Activated T-cell treated with anti-CD3 and anti-CD28 coated beads, Interleukin-2, amount 50 U/mL, for 72 hours (primary cell): ENCODE results near the gene HBB. TPM values are rescaled to one million over a fixed set of nuclear protein-coding genes. Genes with fewer than 3 reads are reported as not detected.

Experiments used
- ATAC-seq, 2 donors: fragments of 150-1000 bp; cut with Tn5 transposase; replicated peaks in 1 of 2; 2 replicates each; pipeline ENCODE4 v1.10.0; 2021; ENCODE audit warnings: moderate library complexity in 2 of 2, mild to moderate bottlenecking in 1 of 2
- DNase-seq, 2 donors: peaks; one replicate each; pipeline ENCODE4 v3.0.0; 2021 to 2022; ENCODE audit warnings: mixed read lengths in 1 of 2
- H3K27ac Mint-ChIP-seq: one replicate; pipeline ENCODE4 v1.8.0; 2022; ENCODE audit warnings: mild to moderate bottlenecking, moderate library complexity, mixed read lengths
- H3K27me3 Mint-ChIP-seq: one replicate; pipeline ENCODE4 v1.8.0; 2022; ENCODE audit warnings: low read depth, mixed read lengths
- H3K36me3 Mint-ChIP-seq, 2 donors: one replicate each; pipeline ENCODE4 v1.8.0; 2022; ENCODE audit warnings: mixed read lengths in 2 of 2, mild to moderate bottlenecking in 1 of 2; ENCODE audit not compliant: insufficient read depth in 2 of 2
- H3K4me1 Mint-ChIP-seq: one replicate; pipeline ENCODE4 v1.8.0; 2022; ENCODE audit warnings: low read depth, mixed read lengths
- H3K4me3 Mint-ChIP-seq, 2 donors: one replicate each; pipeline ENCODE4 v1.8.0; 2022; ENCODE audit warnings: mild to moderate bottlenecking in 2 of 2, mixed read lengths in 2 of 2, moderate library complexity in 2 of 2
- H3K9me3 Mint-ChIP-seq, 2 donors: one replicate each; pipeline ENCODE4 v1.8.0; 2022; ENCODE audit warnings: mixed read lengths in 2 of 2
- total RNA-seq, 2 donors: library from RNA; stranded (reverse); gene quantifications; one replicate each; pipeline ENCODE4 v1.2.3, GENCODE V29; 2022

The HBB gene
- total RNA-seq, 2 donors from 2014 or later = not detected

DNA sequence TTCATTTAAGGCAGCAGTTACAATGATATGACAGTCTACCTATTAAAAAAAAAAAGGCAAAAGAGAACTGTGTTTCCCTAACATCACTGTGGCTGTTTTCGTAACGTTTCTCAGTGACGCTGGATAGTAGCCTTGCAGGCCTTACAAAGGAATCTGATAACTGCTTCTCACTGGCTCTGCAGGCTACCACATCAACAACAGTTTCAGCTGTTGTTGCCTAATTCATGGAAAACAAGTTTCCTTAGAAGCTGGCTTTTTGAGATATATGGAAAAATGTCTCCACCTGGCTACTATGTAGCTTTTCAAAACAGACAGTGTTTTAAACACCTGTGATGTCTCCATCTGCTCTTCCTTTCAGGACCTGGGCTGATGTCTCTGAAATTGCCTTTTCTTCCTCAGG is 30.1 kb downstream of the HBB start:
- no peak overlapping the region for H3K4me3 Mint-ChIP-seq
- no peaks in the 10 kb centered on the region for H3K4me1 Mint-ChIP-seq
- no peak overlapping the region for H3K27ac Mint-ChIP-seq
- H3K9me3 Mint-ChIP-seq = no peaks in the 10 kb centered on the region
- no peaks in the 10 kb centered on the region for H3K36me3 Mint-ChIP-seq
- ATAC-seq = no peak
- DNase-seq = no peak
- H3K27me3 Mint-ChIP-seq = no peaks in the 10 kb centered on the region

- no peak for DNase-seq
- H3K4me1 Mint-ChIP-seq = no peaks in the 10 kb centered on the region
- no peak overlapping the region for H3K27ac Mint-ChIP-seq
- no peaks in the 10 kb centered on the region for H3K27me3 Mint-ChIP-seq
- H3K36me3 Mint-ChIP-seq = no peaks in the 10 kb centered on the region
- no peak for ATAC-seq
- H3K4me3 Mint-ChIP-seq = no peak overlapping the region
- H3K9me3 Mint-ChIP-seq = peaks cover 0 to 2% of the 10 kb centered on the region in 2 donors
These were observed 30.8 kb downstream of the HBB start for GRCh38 chr11:5196067-5196466.

DNA sequence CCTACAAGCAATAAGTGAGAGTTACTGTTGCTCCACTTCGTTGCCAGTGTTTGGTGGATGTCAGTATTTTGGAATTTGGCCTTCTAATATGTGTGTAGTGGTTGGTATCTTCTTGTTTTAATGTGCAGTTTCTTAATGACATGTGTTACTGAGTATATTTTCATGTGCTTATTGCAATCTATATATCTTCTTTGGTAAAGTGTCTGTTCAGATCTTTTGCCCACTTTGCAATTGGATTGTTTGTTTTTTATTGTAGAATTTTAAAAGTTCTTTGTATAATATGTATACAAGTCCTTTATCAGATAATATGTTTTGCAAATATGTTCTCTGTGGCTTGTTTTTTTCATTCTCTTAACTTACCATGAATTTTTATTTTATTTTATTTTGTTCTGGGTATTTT is 34.1 kb downstream of the HBB start:
- no peak overlapping the region for H3K4me3 Mint-ChIP-seq
- peaks cover 3 to 5% of the 10 kb centered on the region in 2 donors for H3K9me3 Mint-ChIP-seq
- ATAC-seq (no peak), DNase-seq (no peak)
- H3K4me1 Mint-ChIP-seq = no peaks in the 10 kb centered on the region
- H3K27me3 Mint-ChIP-seq = no peaks in the 10 kb centered on the region
- H3K36me3 Mint-ChIP-seq = no peaks in the 10 kb centered on the region
- no peak overlapping the region for H3K27ac Mint-ChIP-seq

DNA sequence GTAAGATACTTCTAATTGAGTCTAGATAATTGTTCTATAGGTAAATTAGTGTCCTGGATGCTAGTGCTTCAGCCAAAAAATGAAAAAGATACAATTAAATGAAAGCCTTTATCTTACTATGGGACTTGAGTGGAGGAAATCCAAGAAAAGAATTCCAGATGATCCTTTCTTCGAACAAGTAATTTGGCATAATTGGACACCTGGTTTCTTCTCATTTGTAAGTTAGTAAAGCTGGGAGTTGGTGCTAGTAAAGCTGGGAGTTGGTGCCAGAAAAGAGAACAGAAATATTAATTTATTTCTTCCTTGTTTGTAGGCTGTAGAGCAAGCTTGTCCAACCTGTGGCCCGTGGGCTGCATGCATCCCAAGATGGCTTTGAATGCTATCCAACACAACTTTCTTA is 38.7 kb downstream of the HBB start:
- Mint-ChIP-seq H3K4me3 (no peak overlapping the region), H3K27ac (no peak overlapping the region), H3K36me3 (no peaks in the 10 kb centered on the region), H3K4me1 (no peaks in the 10 kb centered on the region), H3K27me3 (no peaks in the 10 kb centered on the region), H3K9me3 (peaks cover 3 to 5% of the 10 kb centered on the region in 2 donors)
- DNase-seq (no peak), ATAC-seq (no peak)

GRCh38 chr11:5178046-5178837 is 48.6 kb downstream of the HBB start:
- ATAC-seq = no peak
- Mint-ChIP-seq H3K4me3 (no peak overlapping the region), H3K27me3 (no peaks in the 10 kb centered on the region), H3K9me3 (peaks cover 0 to 2% of the 10 kb centered on the region in 2 donors), H3K27ac (no peak overlapping the region), H3K4me1 (no peaks in the 10 kb centered on the region), H3K36me3 (no peaks in the 10 kb centered on the region)
- no peak for DNase-seq

Other genes starting within 250 kb of the HBB start
- not detected for gene OR51L1, start 232.2 kb downstream of the HBB start, total RNA-seq
- gene OR52J3, start 180.5 kb downstream of the HBB start, total RNA-seq = not detected
- not detected for gene OR52E2, start 167.4 kb downstream of the HBB start, total RNA-seq
- gene OR52E1, start 157.5 kb downstream of the HBB start, total RNA-seq = not detected
- gene OR52A5, start 88.7 kb downstream of the HBB start, total RNA-seq = not detected
- gene OR52A1, start 72.3 kb downstream of the HBB start, total RNA-seq = not detected
- gene OR51V1, start 26.4 kb downstream of the HBB start, total RNA-seq = not detected
- under 1 TPM in 1 of 2 donors, not detected in 1; 0.46 TPM for gene HBD, start 7.4 kb upstream of the HBB start, total RNA-seq
- not detected for gene HBG1, start 22.8 kb upstream of the HBB start, total RNA-seq
- not detected for gene HBG2, start 27.7 kb upstream of the HBB start, total RNA-seq
- not detected for gene HBE1, start 42.9 kb upstream of the HBB start, total RNA-seq
- gene OR51B4, start 74.9 kb upstream of the HBB start, total RNA-seq = not detected
- gene OR51B2, start 97.2 kb upstream of the HBB start, total RNA-seq = not detected
- under 1 TPM in 1 of 2 donors, not detected in 1; 0.30 TPM for gene OR51B5, start 116.5 kb upstream of the HBB start, total RNA-seq
- gene OR51B6, start 124.4 kb upstream of the HBB start, total RNA-seq = not detected
- not detected for gene OR51M1, start 156.7 kb upstream of the HBB start, total RNA-seq
- gene OR51Q1, start 195.0 kb upstream of the HBB start, total RNA-seq = not detected
- not detected for gene OR51I1, start 214.4 kb upstream of the HBB start, total RNA-seq
- not detected for gene OR51I2, start 222.3 kb upstream of the HBB start, total RNA-seq